LHCN-M2 (cell line): ENCODE measurements around the gene THAP4. TPM values are rescaled to one million over a fixed set of nuclear protein-coding genes. Genes with fewer than 3 reads are reported as not detected.

Experiments
- DNase-seq: peaks from one replicate; pipeline ENCODE4 v3.0.0-alpha.2; 2012; ENCODE audit warnings: low read depth
- polyA plus RNA-seq: library from polyadenylated mRNA; unstranded; fragments of >200 nt; gene quantifications from one replicate; pipeline ENCODE4 v1.2.1, GENCODE V29; 2012; ENCODE audit warnings: missing spikeins
- total RNA-seq: library from RNA; depleted of rRNA; stranded (reverse); fragments of >200 nt; gene quantifications from 2 replicates; pipeline ENCODE4 v1.2.3, GENCODE V29; 2014; rRNA removed

THAP4 gene, protein sequence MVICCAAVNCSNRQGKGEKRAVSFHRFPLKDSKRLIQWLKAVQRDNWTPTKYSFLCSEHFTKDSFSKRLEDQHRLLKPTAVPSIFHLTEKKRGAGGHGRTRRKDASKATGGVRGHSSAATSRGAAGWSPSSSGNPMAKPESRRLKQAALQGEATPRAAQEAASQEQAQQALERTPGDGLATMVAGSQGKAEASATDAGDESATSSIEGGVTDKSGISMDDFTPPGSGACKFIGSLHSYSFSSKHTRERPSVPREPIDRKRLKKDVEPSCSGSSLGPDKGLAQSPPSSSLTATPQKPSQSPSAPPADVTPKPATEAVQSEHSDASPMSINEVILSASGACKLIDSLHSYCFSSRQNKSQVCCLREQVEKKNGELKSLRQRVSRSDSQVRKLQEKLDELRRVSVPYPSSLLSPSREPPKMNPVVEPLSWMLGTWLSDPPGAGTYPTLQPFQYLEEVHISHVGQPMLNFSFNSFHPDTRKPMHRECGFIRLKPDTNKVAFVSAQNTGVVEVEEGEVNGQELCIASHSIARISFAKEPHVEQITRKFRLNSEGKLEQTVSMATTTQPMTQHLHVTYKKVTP
- total RNA-seq: 59.4 and 63.5 TPM in 2 replicates
- polyA plus RNA-seq: 48.1 TPM

DNA sequence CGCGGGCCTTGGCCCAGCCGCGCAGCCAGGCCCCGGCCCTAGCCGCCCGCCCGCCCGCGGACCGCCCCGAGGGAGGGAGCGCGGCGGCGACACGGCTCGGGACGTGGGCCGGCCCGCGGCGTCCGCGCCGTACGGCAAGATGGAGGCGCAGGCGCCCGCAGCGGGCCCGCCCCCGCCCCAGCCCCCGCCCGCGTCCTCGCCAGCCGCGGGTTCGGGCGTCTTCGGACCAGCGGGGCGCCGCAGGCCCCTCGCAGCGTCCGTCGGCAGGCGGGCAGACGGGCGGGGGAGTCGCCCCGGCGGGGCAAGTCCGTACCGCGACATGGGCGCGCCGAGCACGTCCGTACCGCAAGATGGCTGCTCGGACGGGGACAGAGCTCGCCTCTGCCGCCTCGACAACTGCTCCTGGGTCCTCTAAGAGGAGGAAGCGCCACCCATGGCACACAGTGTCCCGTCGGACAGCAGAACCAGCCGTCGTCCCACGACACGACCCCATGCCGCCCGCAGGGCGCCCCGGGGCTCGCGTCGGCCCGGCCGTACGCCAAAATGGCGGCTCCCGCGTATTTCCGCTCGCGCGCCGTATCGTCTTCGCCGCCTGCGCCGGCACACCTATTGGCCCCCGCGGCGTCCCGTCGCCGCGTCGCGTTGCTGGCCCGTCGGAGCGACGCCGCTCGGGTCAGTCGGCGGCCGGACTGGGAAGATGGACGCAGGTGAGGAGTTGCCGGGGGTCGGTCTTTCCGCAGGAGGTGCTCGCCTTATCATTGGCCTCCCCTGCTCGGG, at the start of gene THAP4, which contains the start of gene ATG4B:
THAP4 (minus strand) TSS at position 141 of the 777 bp plus-strand sequence. CDS start 141 bp downstream, outside the sequence.
ATG4B (plus strand) TSS at position 676 of the 777 bp plus-strand sequence; CDS start at position 698, 22 bp downstream.
- DNase-seq: peak; percentile 82

DNA sequence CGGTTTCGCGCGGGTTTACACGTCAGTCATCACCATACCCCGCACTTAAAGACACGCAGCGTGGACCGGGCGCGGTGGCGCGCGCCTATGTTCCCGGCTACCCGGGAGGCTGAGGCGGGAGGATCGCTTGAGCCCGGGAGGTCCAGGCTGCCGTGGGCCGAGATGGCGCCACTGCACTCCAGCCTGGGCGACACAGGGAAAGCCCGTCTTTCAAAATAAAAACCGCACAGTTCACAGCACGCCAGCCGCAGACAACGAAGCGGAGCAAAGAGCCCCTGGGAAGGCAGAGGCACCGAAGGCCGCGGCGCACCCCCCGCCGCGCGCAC, 49.3 kb upstream of the THAP4 start:
- DNase-seq: no peak

- peak; percentile 99 for DNase-seq
These were observed 44.1 kb upstream of the THAP4 start for GRCh38 chr2:241680827-241681599.

- no peak for DNase-seq
These were observed 43.1 kb upstream of the THAP4 start for GRCh38 chr2:241680044-241680443.

DNA sequence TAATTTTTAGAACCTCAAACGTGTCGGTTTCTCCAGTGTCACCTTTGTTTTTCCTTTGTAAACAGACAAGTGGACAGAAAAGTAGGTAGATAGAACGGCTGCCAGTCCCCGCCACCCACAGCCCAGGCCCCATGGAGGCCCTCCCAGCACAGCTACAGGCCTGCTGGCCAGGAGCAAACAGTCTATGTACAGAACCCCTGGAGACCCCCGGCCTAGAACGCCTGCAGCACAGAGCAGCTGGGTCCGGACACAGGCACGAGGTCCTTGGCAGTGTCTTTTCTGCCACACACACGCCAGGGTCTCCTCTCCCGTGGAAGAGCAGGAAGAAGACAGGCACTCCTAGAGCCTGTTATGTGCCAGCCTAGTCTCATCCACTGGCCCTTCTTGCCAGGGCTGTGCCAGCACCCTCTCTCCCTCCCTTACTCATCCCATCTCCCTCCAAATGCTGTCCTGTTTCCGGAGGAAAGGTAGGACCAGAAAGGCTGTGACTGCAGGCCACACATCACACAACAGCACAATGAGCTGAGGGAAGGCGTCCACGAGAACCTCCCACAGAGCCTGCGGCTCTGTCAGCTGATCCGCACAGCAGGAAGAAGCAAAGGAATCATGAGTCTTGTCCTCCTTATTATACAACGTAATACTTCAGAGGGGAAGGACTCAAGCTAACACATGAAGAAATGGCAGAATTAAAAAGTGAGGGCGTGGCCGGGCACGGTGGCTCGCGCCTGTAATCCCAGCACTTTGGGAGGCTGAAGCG, 42.0 kb upstream of the THAP4 start:
- no peak for DNase-seq

- DNase-seq: no peak
These were observed 41.3 kb upstream of the THAP4 start for GRCh38 chr2:241678307-241678706.

DNA sequence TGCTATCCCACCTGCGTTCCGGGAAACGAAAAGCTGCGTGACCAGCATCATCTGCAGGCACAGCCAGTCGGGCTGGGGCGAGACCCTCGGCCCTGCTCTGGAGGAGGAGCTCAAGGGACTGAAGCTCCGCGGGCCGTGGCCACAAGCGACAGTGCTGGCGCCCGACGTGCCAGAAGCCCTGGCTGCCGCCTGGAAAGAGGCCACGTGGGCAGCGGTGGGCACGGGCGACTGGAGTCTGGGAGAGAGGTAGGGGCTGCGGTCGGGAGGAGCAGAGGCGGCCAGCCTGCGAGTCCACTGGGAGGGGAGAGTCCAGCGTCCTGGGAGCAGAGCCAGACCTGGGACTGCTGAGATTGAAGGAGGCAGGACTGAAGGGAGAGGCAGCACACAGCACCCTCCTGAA, 40.4 kb upstream of the THAP4 start:
- no peak for DNase-seq

- DNase-seq: no peak
These were observed 39.7 kb upstream of the THAP4 start for GRCh38 chr2:241676665-241677064.

DNA sequence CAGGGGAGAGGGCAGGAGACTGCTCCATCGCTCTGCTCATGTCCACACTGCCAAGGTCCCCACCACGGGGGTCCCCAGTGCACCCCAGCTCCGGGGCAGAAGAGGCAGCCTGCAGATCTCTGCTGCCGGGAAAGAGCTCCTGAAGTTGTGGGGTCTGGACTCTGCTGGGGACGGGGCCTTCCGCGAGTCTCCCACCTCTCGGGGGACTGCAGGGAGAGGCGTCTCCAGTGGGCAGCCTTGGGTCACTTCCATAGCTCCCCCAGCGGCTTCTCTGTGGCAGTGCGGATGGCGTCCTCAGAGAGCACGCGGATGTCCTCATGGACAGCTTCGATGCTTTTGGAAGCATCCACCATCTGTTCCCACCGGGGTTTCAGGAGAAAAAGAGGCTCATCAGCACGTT, 38.9 kb upstream of the THAP4 start:
- DNase-seq: no peak

- peak; percentile 58 for DNase-seq
These were observed 37.1 kb upstream of the THAP4 start for GRCh38 chr2:241673797-241674725.

- no peak for DNase-seq
These were observed 36.3 kb upstream of the THAP4 start for GRCh38 chr2:241673189-241673663.

- no peak for DNase-seq
These were observed 35.6 kb upstream of the THAP4 start for GRCh38 chr2:241672243-241673188.

DNA sequence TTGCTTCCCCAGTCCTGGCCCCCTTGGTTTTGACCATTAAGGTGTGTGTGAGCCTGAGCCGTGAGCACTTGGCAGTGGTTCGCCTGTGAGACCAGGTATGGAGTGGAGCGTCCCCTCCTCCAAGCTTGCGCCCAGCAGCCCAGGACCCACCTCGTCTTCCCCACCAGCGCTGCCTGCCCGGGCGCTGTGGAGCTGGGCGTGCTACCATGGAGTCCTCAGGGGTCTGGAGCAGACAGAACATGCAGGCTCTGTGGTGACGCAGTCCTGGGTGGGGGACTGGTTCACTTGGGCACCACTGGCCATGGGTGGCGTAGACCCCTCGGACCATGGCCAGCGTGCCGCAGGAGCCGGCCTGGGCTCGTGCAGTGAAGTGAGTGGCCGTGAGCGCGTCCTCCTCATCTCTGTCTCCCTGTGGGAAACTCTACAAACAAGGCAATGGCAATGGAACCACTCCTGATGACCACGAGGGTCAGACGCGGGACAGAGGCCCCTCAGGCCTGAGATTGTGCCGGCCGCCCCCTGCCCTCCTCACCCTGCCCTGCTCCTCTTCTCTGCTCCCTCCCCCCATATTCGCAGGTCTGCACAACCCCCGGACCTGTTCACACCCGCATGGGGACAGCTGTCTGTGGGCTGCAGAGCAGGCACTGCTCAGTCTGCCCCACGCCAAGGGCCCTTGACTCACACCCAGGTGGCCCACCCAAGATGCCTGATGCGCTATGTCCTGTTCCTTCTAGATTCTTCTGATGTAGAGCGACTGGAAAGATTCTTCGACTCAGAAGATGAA, 34.7 kb upstream of the THAP4 start:
- DNase-seq: no peak

GRCh38 chr2:241670333-241671110, 33.6 kb upstream of the THAP4 start:
- DNase-seq: no peak

- DNase-seq: no peak
These were observed 31.9 kb upstream of the THAP4 start for GRCh38 chr2:241668839-241669238.

DNA sequence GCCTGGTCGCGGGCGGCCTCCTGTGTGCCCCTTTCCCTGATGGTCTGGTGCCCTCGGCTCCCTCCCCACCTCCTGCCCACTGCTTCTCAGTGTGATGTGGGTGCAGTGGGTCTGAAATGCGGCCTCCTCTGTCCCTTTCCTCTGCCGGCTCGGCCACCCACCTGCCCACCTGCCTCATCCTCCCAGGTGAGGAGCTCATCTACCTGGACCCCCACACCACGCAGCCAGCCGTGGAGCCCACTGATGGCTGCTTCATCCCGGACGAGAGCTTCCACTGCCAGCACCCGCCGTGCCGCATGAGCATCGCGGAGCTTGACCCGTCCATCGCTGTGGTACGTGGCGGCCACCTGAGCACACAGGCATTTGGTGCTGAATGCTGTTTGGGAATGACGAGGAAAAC, 31.4 kb upstream of the THAP4 start:
- DNase-seq: no peak
